Transverse colon (tissue), 3 donors: Measurements from ENCODE around the gene RAB42.

Experiments used
- CTCF ChIP-seq, 5 experiments: fragments of 200-600 bp in 3 of 5; fragments of 450-650 bp in 2 of 5; sonication (generic) in 3 of 5; IDR thresholded peaks; 1 replicate in 2 of 5; 2 replicates in 3 of 5; pipeline ENCODE4 v1.5.1; 2016 to 2017; ENCODE audit warnings: antibody characterized with exemption in 5 of 5, inconsistent platforms in 3 of 5, mild to moderate bottlenecking in 2 of 5, moderate library complexity in 1 of 5
- EP300 ChIP-seq: sonication (generic); formaldehyde crosslinking; IDR thresholded peaks from one replicate; pipeline ENCODE4 v1.6.1; 2017; ENCODE audit warnings: antibody characterized with exemption, low read depth

GRCh38 chr1:28604962-28605361, 12.9 kb downstream of the RAB42 start:
- TF ChIP-seq CTCF (IDR thresholded peaks at IDR 0.05): no peak
- no peak for TF ChIP-seq EP300
